Liver (tissue), 3 donors: ENCODE measurements around the gene RAX.

Experiments
- SP1 ChIP-seq: IDR thresholded peaks from 2 replicates; pipeline ENCODE4 v1.6.1; 2018; ENCODE audit warnings: antibody characterized with exemption, mild to moderate bottlenecking
- TF ChIP-seq, protein P1 (sequence below): fragments of 150-350 bp; IDR thresholded peaks from 2 replicates; pipeline ENCODE4 v1.5.1; 2017; ENCODE audit warnings: improper control_type of control experiment, low read depth, low read length; ENCODE audit not compliant: missing input control
- donor health status: healthy.
- donor health status: healthy.

DNA sequence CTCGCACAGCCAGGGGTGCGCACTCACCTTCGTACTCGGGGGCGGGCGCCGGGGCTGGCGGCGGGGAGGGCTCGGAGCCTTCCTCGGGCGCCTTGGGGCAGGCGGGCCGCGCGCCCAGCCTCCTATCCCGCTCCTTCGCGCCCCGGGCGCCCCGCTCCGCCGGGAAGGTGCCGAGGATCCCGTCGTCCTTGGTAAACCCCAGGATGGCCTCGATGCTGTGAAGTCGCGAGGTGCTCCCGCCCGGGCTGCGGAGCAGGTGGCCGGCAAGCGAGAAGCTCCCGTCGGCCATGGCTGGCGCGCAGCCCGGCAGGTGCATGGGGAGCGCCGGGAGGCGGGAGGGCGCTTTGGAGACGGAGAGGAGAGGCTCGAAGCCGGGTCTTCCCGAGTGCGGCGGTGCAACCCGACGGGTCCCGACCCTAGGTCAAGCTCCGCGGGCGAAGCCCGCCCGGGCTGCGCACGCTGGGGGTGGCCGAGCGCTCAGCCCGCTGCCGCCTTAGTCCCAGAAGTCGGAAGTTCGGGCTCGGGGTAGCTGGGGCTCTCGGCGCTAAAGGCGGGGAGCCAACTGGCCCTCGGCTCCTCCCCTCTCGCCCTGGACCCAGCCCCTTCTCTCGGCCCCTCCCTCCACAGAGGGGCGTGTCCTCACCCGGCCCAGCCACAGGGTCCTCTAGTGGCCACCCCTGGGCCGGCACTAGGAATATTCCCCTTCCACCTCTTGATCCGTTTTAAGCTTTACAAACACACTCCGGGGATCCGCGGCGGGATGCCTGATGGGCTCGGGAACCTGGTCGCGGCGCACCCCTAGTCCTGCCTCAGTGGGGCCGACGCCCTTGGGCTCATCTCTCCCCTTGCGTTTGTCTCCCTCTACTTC, at the start of gene RAX:
- TF ChIP-seq, protein P1, sequence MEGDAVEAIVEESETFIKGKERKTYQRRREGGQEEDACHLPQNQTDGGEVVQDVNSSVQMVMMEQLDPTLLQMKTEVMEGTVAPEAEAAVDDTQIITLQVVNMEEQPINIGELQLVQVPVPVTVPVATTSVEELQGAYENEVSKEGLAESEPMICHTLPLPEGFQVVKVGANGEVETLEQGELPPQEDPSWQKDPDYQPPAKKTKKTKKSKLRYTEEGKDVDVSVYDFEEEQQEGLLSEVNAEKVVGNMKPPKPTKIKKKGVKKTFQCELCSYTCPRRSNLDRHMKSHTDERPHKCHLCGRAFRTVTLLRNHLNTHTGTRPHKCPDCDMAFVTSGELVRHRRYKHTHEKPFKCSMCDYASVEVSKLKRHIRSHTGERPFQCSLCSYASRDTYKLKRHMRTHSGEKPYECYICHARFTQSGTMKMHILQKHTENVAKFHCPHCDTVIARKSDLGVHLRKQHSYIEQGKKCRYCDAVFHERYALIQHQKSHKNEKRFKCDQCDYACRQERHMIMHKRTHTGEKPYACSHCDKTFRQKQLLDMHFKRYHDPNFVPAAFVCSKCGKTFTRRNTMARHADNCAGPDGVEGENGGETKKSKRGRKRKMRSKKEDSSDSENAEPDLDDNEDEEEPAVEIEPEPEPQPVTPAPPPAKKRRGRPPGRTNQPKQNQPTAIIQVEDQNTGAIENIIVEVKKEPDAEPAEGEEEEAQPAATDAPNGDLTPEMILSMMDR = no peak
- TF ChIP-seq SP1 = no peak
